Stimulated activated CD8-positive, alpha-beta memory T cell treated with anti-CD3 and anti-CD28 coated beads, Interleukin-4, amount 100 ng/mL, for 48 hours (primary cell): ENCODE measurements around the gene NEURL1B.

Source experiments
- DNase-seq: peaks from one replicate; pipeline ENCODE4 v3.0.0-alpha.2; 2020

NEURL1B gene

DNA sequence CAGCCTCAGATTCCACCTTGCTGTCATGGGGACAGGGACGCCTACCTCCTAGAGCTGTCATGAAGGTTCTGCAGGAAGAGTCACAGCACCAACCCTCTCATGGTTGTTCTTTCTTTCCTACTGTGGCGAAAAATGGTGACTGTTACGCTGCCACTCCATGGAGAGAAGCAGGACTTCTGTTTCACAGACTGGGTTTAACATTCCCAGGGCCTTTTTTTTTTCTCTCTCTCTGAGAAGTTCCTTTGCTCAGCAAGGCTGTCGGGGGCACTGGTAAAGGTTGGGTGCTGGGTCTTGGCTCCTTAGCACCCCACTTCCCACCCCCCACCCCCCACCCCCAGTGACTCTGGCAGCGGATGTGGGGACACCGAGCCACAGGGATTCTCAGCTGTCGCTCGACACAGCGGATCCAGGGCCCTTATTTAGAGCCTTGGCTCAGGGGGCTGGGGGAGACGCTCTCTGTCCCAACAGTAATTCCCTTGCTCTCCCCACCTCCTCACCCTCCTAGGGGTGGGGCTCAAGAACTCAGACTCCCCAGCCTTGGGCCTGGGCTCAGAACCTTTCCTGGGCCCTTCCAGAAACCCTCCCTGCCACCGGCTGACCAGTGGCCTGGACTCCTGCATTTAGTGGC is 95.6 kb downstream of the NEURL1B start:
- no peak for DNase-seq

DNA sequence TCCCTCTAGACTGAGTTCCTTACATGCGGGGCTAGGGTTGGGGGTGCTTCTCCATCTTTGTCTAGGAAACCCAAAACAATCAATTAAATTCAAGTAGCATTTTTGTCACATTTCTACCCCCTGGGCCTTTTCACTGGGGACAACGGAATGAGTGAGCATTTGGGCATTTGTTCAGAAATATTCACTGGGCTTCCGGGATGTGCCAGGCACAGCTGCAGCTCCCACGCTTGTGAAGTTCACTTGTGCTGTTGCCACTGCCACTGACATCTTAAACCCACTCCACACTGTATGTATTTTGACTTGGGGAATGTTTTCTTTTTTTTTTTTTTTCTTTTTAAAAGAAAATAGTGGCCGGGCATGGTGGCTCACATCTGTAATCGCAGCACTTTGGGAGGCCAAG is 98.3 kb downstream of the NEURL1B start:
- no peak for DNase-seq

DNA sequence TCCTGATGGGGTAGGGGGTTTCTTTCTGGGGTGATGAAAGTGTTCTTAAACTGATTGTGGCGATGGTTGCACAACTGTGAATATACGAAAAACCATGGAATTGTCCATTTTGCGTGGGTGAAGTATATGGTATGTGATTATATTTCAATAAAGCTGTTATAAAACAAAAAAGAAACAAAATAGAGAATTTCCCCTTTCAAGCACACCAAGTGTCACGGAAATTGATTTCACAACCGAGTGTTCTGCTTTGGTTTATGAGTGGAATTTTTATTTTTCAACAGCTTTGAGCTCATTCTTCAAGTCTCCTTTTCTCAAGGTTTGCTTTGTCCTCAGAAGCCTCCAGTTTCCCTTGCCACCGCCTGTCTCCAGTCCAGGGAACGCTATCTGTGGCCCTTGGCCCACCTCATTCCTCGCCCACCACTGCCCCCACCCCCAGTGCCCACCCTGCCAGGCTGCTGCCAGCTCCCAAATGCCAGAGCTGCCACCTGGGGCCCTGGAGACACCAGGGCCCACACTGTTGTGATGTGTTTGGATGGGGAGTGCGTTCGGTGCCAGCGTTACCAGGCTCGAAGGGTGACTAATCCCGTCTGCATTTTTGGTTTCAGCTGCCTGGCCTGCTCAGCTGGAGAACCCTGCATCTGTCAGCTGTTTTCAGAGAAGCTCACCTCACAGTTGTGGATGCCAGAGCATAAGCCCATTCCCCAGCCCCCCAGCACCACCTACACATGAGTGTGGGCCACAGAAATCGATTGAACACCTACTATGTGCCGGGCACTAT is 99.6 kb downstream of the NEURL1B start:
- DNase-seq, result no peak
